ENCODE measurements around the gene SLC39A11. TPM values are rescaled to one million over a fixed set of nuclear protein-coding genes. Genes with fewer than 3 reads are reported as not detected.

The SLC39A11 gene
- polyA plus RNA-seq, 1 of the 3 experiments (the other 2 are of a cell fraction): 23.5 TPM

GRCh38 chr17:72635034-72635635 is 457.4 kb downstream of the SLC39A11 start:
- H3K9ac ChIP-seq: no peak overlapping the region

GRCh38 chr17:72634621-72635020 is 457.9 kb downstream of the SLC39A11 start:
- Histone ChIP-seq H3K27me3 (ENCODE audit: insufficient read depth) (no peaks in the 10 kb centered on the region), H3K4me3 (ENCODE audit: low read depth in 2 of 2, low read length in 1 of 2) (no peak overlapping the region), H3K9me3 (no peaks in the 10 kb centered on the region), H3K9me2 (no peaks in the 10 kb centered on the region), H4K20me1 (ENCODE audit: insufficient read depth) (no peaks in the 10 kb centered on the region), H2AFZ (ENCODE audit: low read depth) (no peak overlapping the region), H3K4me2 (no peak overlapping the region), H3K36me3 (replicated peaks in 1 of 2; ENCODE audit: control insufficient read depth in 1 of 2, insufficient read depth in 2 of 2, low read length in 1 of 2) (no peaks in the 10 kb centered on the region), H3F3A (replicated peaks; ENCODE audit: insufficient read depth) (no peaks in the 10 kb centered on the region), H3K79me2 (ENCODE audit: insufficient read depth) (no peaks in the 10 kb centered on the region), H3K4me1 (ENCODE audit: control insufficient read depth in 1 of 2, insufficient read depth in 2 of 2, low read depth in 1 of 2, low read length in 1 of 2) (peaks cover 0 to 5% of the 10 kb centered on the region in 2 experiments; a peak in 1 of 4 replicates), H3K9ac (no peak overlapping the region), H3K27ac (ENCODE audit: low read depth in 2 of 2, low read length in 1 of 2) (no peak overlapping the region)
- no peak for TF ChIP-seq POLR2AphosphoS5 (IDR thresholded peaks at IDR 0.05; ENCODE audit: low read depth, low read length)
- TF ChIP-seq GATA2 (CRISPR knock-in tag; IDR thresholded peaks at IDR 0.05): peak; percentile 0; the same call in 1 of the 2 replicates
- no peak for DNase-seq
- WGBS (ENCODE audit: low lambda C conversion rate): 59% methylated on average over 7 of the region's 7 CpGs
- POLR2A ChIA-PET: no interaction called here
- CTCF ChIA-PET: interaction anchor here (1.1 to 1.5 kb wide), 2 partner anchors 78 to 91 kb away, joined by 3 read pairs; no protein-coding TSS in a partner anchor

More at GRCh38 chr17:72635034-72635635, 457.4 kb downstream of the SLC39A11 start:
- no peaks in the 10 kb centered on the region for H3K79me2 ChIP-seq (ENCODE audit: insufficient read depth)
- no peaks in the 10 kb centered on the region for H3K36me3 ChIP-seq (replicated peaks in 1 of 2; ENCODE audit: control insufficient read depth in 1 of 2, insufficient read depth in 2 of 2, low read length in 1 of 2)
- no peaks in the 10 kb centered on the region for H3K9me3 ChIP-seq
- no peak overlapping the region for H3K4me3 ChIP-seq (ENCODE audit: low read depth in 2 of 2, low read length in 1 of 2)
- peaks cover 0 to 5% of the 10 kb centered on the region in 2 experiments; a peak in 1 of 4 replicates for H3K4me1 ChIP-seq (ENCODE audit: control insufficient read depth in 1 of 2, insufficient read depth in 2 of 2, low read depth in 1 of 2, low read length in 1 of 2)
- POLR2A ChIA-PET: no interaction called here
- no peaks in the 10 kb centered on the region for H4K20me1 ChIP-seq (ENCODE audit: insufficient read depth)
- H3K9me2 ChIP-seq: no peaks in the 10 kb centered on the region
- H2AFZ ChIP-seq (ENCODE audit: low read depth): no peak overlapping the region
- H3K27ac ChIP-seq (ENCODE audit: low read depth in 2 of 2, low read length in 1 of 2): no peak overlapping the region
- CTCF ChIA-PET: interaction anchor here (1.1 to 1.5 kb wide), 2 partner anchors 78 to 90 kb away, joined by 3 read pairs; no protein-coding TSS in a partner anchor
- no peaks in the 10 kb centered on the region for H3K27me3 ChIP-seq (ENCODE audit: insufficient read depth)
- TF ChIP-seq EZH2phosphoT487 (IDR thresholded peaks at IDR 0.05; ENCODE audit: borderline replicate concordance, low read depth): no peak
- TF ChIP-seq, protein P1, sequence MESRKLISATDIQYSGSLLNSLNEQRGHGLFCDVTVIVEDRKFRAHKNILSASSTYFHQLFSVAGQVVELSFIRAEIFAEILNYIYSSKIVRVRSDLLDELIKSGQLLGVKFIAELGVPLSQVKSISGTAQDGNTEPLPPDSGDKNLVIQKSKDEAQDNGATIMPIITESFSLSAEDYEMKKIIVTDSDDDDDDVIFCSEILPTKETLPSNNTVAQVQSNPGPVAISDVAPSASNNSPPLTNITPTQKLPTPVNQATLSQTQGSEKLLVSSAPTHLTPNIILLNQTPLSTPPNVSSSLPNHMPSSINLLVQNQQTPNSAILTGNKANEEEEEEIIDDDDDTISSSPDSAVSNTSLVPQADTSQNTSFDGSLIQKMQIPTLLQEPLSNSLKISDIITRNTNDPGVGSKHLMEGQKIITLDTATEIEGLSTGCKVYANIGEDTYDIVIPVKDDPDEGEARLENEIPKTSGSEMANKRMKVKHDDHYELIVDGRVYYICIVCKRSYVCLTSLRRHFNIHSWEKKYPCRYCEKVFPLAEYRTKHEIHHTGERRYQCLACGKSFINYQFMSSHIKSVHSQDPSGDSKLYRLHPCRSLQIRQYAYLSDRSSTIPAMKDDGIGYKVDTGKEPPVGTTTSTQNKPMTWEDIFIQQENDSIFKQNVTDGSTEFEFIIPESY (IDR thresholded peaks at IDR 0.05; ENCODE audit: borderline replicate concordance, low read depth): no peak
- no peak for TF ChIP-seq JUND (IDR thresholded peaks at IDR 0.05)
- 79% methylated on average over 14 of the region's 14 CpGs for WGBS (ENCODE audit: low lambda C conversion rate)
- H3K4me2 ChIP-seq: no peak overlapping the region
- no peak for DNase-seq
- H3F3A ChIP-seq (replicated peaks; ENCODE audit: insufficient read depth): no peaks in the 10 kb centered on the region

GRCh38 chr17:72631949-72632684 is 460.4 kb downstream of the SLC39A11 start:
- DNase-seq: no peak
- Histone ChIP-seq H3K27ac (ENCODE audit: low read depth in 2 of 2, low read length in 1 of 2) (no peak overlapping the region), H3K4me2 (no peak overlapping the region), H4K20me1 (ENCODE audit: insufficient read depth) (no peaks in the 10 kb centered on the region), H2AFZ (ENCODE audit: low read depth) (no peak overlapping the region), H3K27me3 (ENCODE audit: insufficient read depth) (no peaks in the 10 kb centered on the region), H3K9me3 (no peaks in the 10 kb centered on the region), H3K4me1 (ENCODE audit: control insufficient read depth in 1 of 2, insufficient read depth in 2 of 2, low read depth in 1 of 2, low read length in 1 of 2) (peaks cover 0 to 5% of the 10 kb centered on the region in 2 experiments; a peak in 1 of 4 replicates), H3K4me3 (ENCODE audit: low read depth in 2 of 2, low read length in 1 of 2) (no peak overlapping the region), H3K9ac (no peak overlapping the region), H3K79me2 (ENCODE audit: insufficient read depth) (no peaks in the 10 kb centered on the region), H3K9me2 (no peaks in the 10 kb centered on the region), H3K36me3 (replicated peaks in 1 of 2; ENCODE audit: control insufficient read depth in 1 of 2, insufficient read depth in 2 of 2, low read length in 1 of 2) (no peaks in the 10 kb centered on the region), H3F3A (replicated peaks; ENCODE audit: insufficient read depth) (no peaks in the 10 kb centered on the region)
- CTCF ChIA-PET: interaction anchor here (0.6 kb wide), 1 partner anchor 1492 kb away, joined by 4 read pairs; no protein-coding TSS in a partner anchor
- POLR2A ChIA-PET: no interaction called here
- WGBS (ENCODE audit: low lambda C conversion rate): 78% methylated on average over 22 of the region's 22 CpGs
- TF ChIP-seq, protein P1 (IDR thresholded peaks at IDR 0.05; ENCODE audit: borderline replicate concordance, low read depth): no peak
- TF ChIP-seq TCF12 (IDR thresholded peaks at IDR 0.05) (no peak), FOXM1 (IDR thresholded peaks at IDR 0.05; ENCODE audit: low read depth) (no peak), TAF1 (IDR thresholded peaks at IDR 0.05; ENCODE audit: borderline replicate concordance, low read depth, low read length) (no peak), MXI1 (IDR thresholded peaks at IDR 0.05; ENCODE audit: low read depth, low read length) (no peak), ELF1 (IDR thresholded peaks at IDR 0.05) (no peak), YY1 (IDR thresholded peaks at IDR 0.05; ENCODE audit: low read depth) (no peak), MEF2A (IDR thresholded peaks at IDR 0.05; ENCODE audit: borderline replicate concordance, low read depth) (no peak), RAD21 (IDR thresholded peaks at IDR 0.05; ENCODE audit: low read length) (no peak), SIN3A (IDR thresholded peaks at IDR 0.05; ENCODE audit: borderline replicate concordance, low read depth, low read length) (no peak), TEAD4 (IDR thresholded peaks at IDR 0.05; ENCODE audit: borderline replicate concordance, insufficient read depth) (no peak), RXRA (IDR thresholded peaks at IDR 0.05; ENCODE audit: borderline replicate concordance, low read depth) (no peak)
